ENCODE measurements around the gene GCN1. TPM values are rescaled to one million over a fixed set of nuclear protein-coding genes. Genes with fewer than 3 reads are reported as not detected.

The GCN1 gene
- total RNA-seq, 8 experiments from 2014 or later = 31.8 to 153 (median 47.1) TPM

- ATAC-seq (replicated peaks in 6 of 8) = no peak
- WGBS, 10 experiments = 40 to 100% (median 93%) methylated on average over 1 to 4 of the region's 4 CpGs; no CpG with 5 or more reads in 1 of the 10 experiments
- Histone ChIP-seq H3K4me3 (no peak overlapping the region), H3K27ac (no peak overlapping the region), H3K4me1 (replicated peaks in 1 of 2) (no peaks in the 10 kb centered on the region)
- in situ Hi-C loops (cut with MboI; ENCODE audit: low pct_unique_long_range_greater_than_20kb in 2 of 9, low sequenced_read_pairs in 9 of 9, unreplicated experiment in 9 of 9) = no loop called here
Measured at GRCh38 chr12:120186654-120187053, 7.9 kb downstream of the GCN1 start.

- Histone ChIP-seq H3K4me3 (no peak overlapping the region), H3K27ac (no peak overlapping the region), H3K4me1 (replicated peaks in 1 of 2) (no peaks in the 10 kb centered on the region)
- no peak for ATAC-seq (replicated peaks in 6 of 8)
- in situ Hi-C loops (cut with MboI; ENCODE audit: low pct_unique_long_range_greater_than_20kb in 2 of 9, low sequenced_read_pairs in 9 of 9, unreplicated experiment in 9 of 9) = no loop called here
- 63 to 100% (median 100%) methylated on average over 1 to 2 of the region's 5 CpGs; no CpG with 5 or more reads in 4 of the 10 experiments for WGBS, 10 experiments
Measured at GRCh38 chr12:120183211-120183631, 11.3 kb downstream of the GCN1 start.

GRCh38 chr12:120181991-120182631 is 12.4 kb downstream of the GCN1 start:
- 86 to 100% (median 95%) methylated on average over 1 to 7 of the region's 8 CpGs; no CpG with 5 or more reads in 5 of the 10 experiments for WGBS, 10 experiments
- peak in 7 of 8 experiments; percentile 18 to 81 (median 54) for ATAC-seq (replicated peaks in 6 of 8)
- Histone ChIP-seq H3K4me1 (replicated peaks in 1 of 2) (no peaks in the 10 kb centered on the region), H3K4me3 (no peak overlapping the region), H3K27ac (peak overlapping the region in 1 of 2 donors; percentile 18)
- in situ Hi-C loops (cut with MboI; ENCODE audit: low pct_unique_long_range_greater_than_20kb in 2 of 9, low sequenced_read_pairs in 9 of 9, unreplicated experiment in 9 of 9) = no loop called here

- in situ Hi-C loops (cut with MboI; ENCODE audit: low pct_unique_long_range_greater_than_20kb in 2 of 9, low sequenced_read_pairs in 9 of 9, unreplicated experiment in 9 of 9) = no loop called here
- WGBS, 10 experiments = 84 to 100% (median 97%) methylated on average over 2 to 6 of the region's 7 CpGs; no CpG with 5 or more reads in 1 of the 10 experiments
- no peak for ATAC-seq (replicated peaks in 6 of 8)
Measured at GRCh38 chr12:120180975-120181374, 13.5 kb downstream of the GCN1 start.

GRCh38 chr12:120175537-120175936 is 19.0 kb downstream of the GCN1 start:
- H3K4me3 ChIP-seq = no peak overlapping the region
- no peak for ATAC-seq (replicated peaks in 6 of 8)
- WGBS, 10 experiments = 27 to 100% (median 96%) methylated on average over 1 to 5 of the region's 11 CpGs; no CpG with 5 or more reads in 1 of the 10 experiments
- in situ Hi-C loops (cut with MboI; ENCODE audit: low pct_unique_long_range_greater_than_20kb in 2 of 9, low sequenced_read_pairs in 9 of 9, unreplicated experiment in 9 of 9) = no loop called here
- no peak overlapping the region for H3K27ac ChIP-seq
- H3K4me1 ChIP-seq (replicated peaks in 1 of 2) = no peaks in the 10 kb centered on the region

More at GRCh38 chr12:120180975-120181374, 13.5 kb downstream of the GCN1 start:
- Histone ChIP-seq H3K4me1 (replicated peaks in 1 of 2) (no peaks in the 10 kb centered on the region), H3K4me3 (no peak overlapping the region), H3K27ac (no peak overlapping the region)

- no peak for ATAC-seq (replicated peaks in 6 of 8)
- Histone ChIP-seq H3K4me1 (replicated peaks in 1 of 2) (no peaks in the 10 kb centered on the region), H3K27ac (no peak overlapping the region), H3K4me3 (no peak overlapping the region)
- 79 to 100% (median 92%) methylated on average over 2 to 5 of the region's 5 CpGs; no CpG with 5 or more reads in 2 of the 10 experiments for WGBS, 10 experiments
- in situ Hi-C loops (cut with MboI; ENCODE audit: low pct_unique_long_range_greater_than_20kb in 2 of 9, low sequenced_read_pairs in 9 of 9, unreplicated experiment in 9 of 9) = no loop called here
Measured at GRCh38 chr12:120175062-120175461, 19.5 kb downstream of the GCN1 start.

GRCh38 chr12:120172053-120172452 is 22.5 kb downstream of the GCN1 start:
- H3K27ac ChIP-seq = no peak overlapping the region
- no peak overlapping the region for H3K4me3 ChIP-seq
- no peak for ATAC-seq (replicated peaks in 6 of 8)
- WGBS, 10 experiments = 80 to 100% (median 88%) methylated on average over 1 of the region's 3 CpGs; no CpG with 5 or more reads in 5 of the 10 experiments
- no peaks in the 10 kb centered on the region for H3K4me1 ChIP-seq (replicated peaks in 1 of 2)
- in situ Hi-C loops (cut with MboI; ENCODE audit: low pct_unique_long_range_greater_than_20kb in 2 of 9, low sequenced_read_pairs in 9 of 9, unreplicated experiment in 9 of 9) = no loop called here

GRCh38 chr12:120170631-120171030 is 23.9 kb downstream of the GCN1 start:
- Histone ChIP-seq H3K27ac (no peak overlapping the region), H3K4me3 (no peak overlapping the region), H3K4me1 (replicated peaks in 1 of 2) (no peaks in the 10 kb centered on the region)
- in situ Hi-C loops (cut with MboI; ENCODE audit: low pct_unique_long_range_greater_than_20kb in 2 of 9, low sequenced_read_pairs in 9 of 9, unreplicated experiment in 9 of 9) = no loop called here
- no peak for ATAC-seq (replicated peaks in 6 of 8)
- WGBS, 10 experiments = 82 to 100% (median 93%) methylated on average over 1 to 5 of the region's 7 CpGs; no CpG with 5 or more reads in 4 of the 10 experiments

- in situ Hi-C loops (cut with MboI; ENCODE audit: low pct_unique_long_range_greater_than_20kb in 2 of 9, low sequenced_read_pairs in 9 of 9, unreplicated experiment in 9 of 9) = no loop called here
- 90 to 100% (median 100%) methylated on average over 1 to 2 of the region's 2 CpGs; no CpG with 5 or more reads in 5 of the 10 experiments for WGBS, 10 experiments
- ATAC-seq (replicated peaks in 6 of 8) = no peak
- Histone ChIP-seq H3K4me3 (no peak overlapping the region), H3K4me1 (replicated peaks in 1 of 2) (no peaks in the 10 kb centered on the region), H3K27ac (no peak overlapping the region)
Measured at GRCh38 chr12:120169946-120170345, 24.6 kb downstream of the GCN1 start.

GRCh38 chr12:120168337-120168736 is 26.2 kb downstream of the GCN1 start:
- in situ Hi-C loops (cut with MboI; ENCODE audit: low pct_unique_long_range_greater_than_20kb in 2 of 9, low sequenced_read_pairs in 9 of 9, unreplicated experiment in 9 of 9) = no loop called here
- WGBS, 10 experiments = 92 to 100% (median 100%) methylated on average over 1 to 3 of the region's 4 CpGs; no CpG with 5 or more reads in 5 of the 10 experiments
- no peak overlapping the region for H3K4me3 ChIP-seq
- ATAC-seq (replicated peaks in 6 of 8) = no peak
- H3K27ac ChIP-seq = no peak overlapping the region
- no peaks in the 10 kb centered on the region for H3K4me1 ChIP-seq (replicated peaks in 1 of 2)

- Histone ChIP-seq H3K27ac (no peak overlapping the region), H3K4me1 (replicated peaks in 1 of 2) (no peaks in the 10 kb centered on the region), H3K4me3 (no peak overlapping the region)
- WGBS, 10 experiments = 24 to 100% (median 91%) methylated on average over 1 to 6 of the region's 6 CpGs
- in situ Hi-C loops (cut with MboI; ENCODE audit: low pct_unique_long_range_greater_than_20kb in 2 of 9, low sequenced_read_pairs in 9 of 9, unreplicated experiment in 9 of 9) = no loop called here
- ATAC-seq (replicated peaks in 6 of 8) = no peak
Measured at GRCh38 chr12:120167529-120168095, 26.9 kb downstream of the GCN1 start.

- H3K4me3 ChIP-seq = no peak overlapping the region
- 90 to 95% (median 92%) methylated on average over 2 to 3 of the region's 11 CpGs; no CpG with 5 or more reads in 5 of the 10 experiments for WGBS, 10 experiments
- in situ Hi-C loops (cut with MboI; ENCODE audit: low pct_unique_long_range_greater_than_20kb in 2 of 9, low sequenced_read_pairs in 9 of 9, unreplicated experiment in 9 of 9) = no loop called here
Measured at GRCh38 chr12:120164293-120164692, 30.2 kb downstream of the GCN1 start.

GRCh38 chr12:120162763-120163162 is 31.8 kb downstream of the GCN1 start:
- no peaks in the 10 kb centered on the region for H3K4me1 ChIP-seq (replicated peaks in 1 of 2)
- no peak overlapping the region for H3K27ac ChIP-seq
- no peak overlapping the region for H3K4me3 ChIP-seq
- in situ Hi-C loops (cut with MboI; ENCODE audit: low pct_unique_long_range_greater_than_20kb in 2 of 9, low sequenced_read_pairs in 9 of 9, unreplicated experiment in 9 of 9) = no loop called here
- WGBS, 10 experiments = 90 to 100% (median 100%) methylated on average over 1 to 2 of the region's 8 CpGs; no CpG with 5 or more reads in 6 of the 10 experiments
- peak in 1 of 8 experiments; percentile 15 for ATAC-seq (replicated peaks in 6 of 8)

More at GRCh38 chr12:120164293-120164692, 30.2 kb downstream of the GCN1 start:
- Histone ChIP-seq H3K4me1 (replicated peaks in 1 of 2) (no peaks in the 10 kb centered on the region), H3K27ac (no peak overlapping the region)
- no peak for ATAC-seq (replicated peaks in 6 of 8)
